Glomerular visceral epithelial cell (primary cell): ENCODE results near the gene PTGR3.
A peak's percentile ranks its signal among the peaks of the same experiment; 100 is the strongest.

Experiments
- DNase-seq: peaks from one replicate; pipeline ENCODE4 v3.0.0-alpha.2; 2016; ENCODE audit errors: extremely low spot score

PTGR3 gene

GRCh38 chr18:75235896-75236295 lies 27.0 kb upstream of the PTGR3 start:
- DNase-seq, result no peak

GRCh38 chr18:75234901-75235300 lies 26.0 kb upstream of the PTGR3 start:
- DNase-seq, result no peak

- DNase-seq, result no peak
Observed at GRCh38 chr18:75231053-75231406, 22.1 kb upstream of the PTGR3 start.

GRCh38 chr18:75230163-75231052 lies 21.5 kb upstream of the PTGR3 start:
- DNase-seq, result no peak

GRCh38 chr18:75229437-75229836 lies 20.5 kb upstream of the PTGR3 start:
- DNase-seq, result no peak

- no peak for DNase-seq
Observed at GRCh38 chr18:75228967-75229366, 20.0 kb upstream of the PTGR3 start.

- no peak for DNase-seq
Observed at GRCh38 chr18:75227535-75228296, 18.8 kb upstream of the PTGR3 start.

GRCh38 chr18:75226956-75227316 lies 18.0 kb upstream of the PTGR3 start:
- DNase-seq, result no peak

GRCh38 chr18:75226286-75226955 lies 17.5 kb upstream of the PTGR3 start:
- DNase-seq, result peak; percentile 30

GRCh38 chr18:75223687-75224347 lies 14.9 kb upstream of the PTGR3 start:
- DNase-seq, result peak; percentile 74

GRCh38 chr18:75222407-75222806 lies 13.5 kb upstream of the PTGR3 start:
- no peak for DNase-seq

- DNase-seq, result no peak
Observed at GRCh38 chr18:75221897-75222296, 13.0 kb upstream of the PTGR3 start.

- no peak for DNase-seq
Observed at GRCh38 chr18:75221397-75221796, 12.5 kb upstream of the PTGR3 start.

- no peak for DNase-seq
Observed at GRCh38 chr18:75220551-75221355, 11.8 kb upstream of the PTGR3 start.

- DNase-seq, result no peak
Observed at GRCh38 chr18:75219745-75220375, 10.9 kb upstream of the PTGR3 start.

- DNase-seq, result no peak
Observed at GRCh38 chr18:75218065-75218923, 9.4 kb upstream of the PTGR3 start.

GRCh38 chr18:75216911-75217689 lies 8.2 kb upstream of the PTGR3 start:
- no peak for DNase-seq

- DNase-seq, result no peak
Observed at GRCh38 chr18:75216212-75216910, 7.4 kb upstream of the PTGR3 start.
